GM12878 (cell line): Measurements from ENCODE around the gene PCDHB15. TPM values are rescaled to one million over a fixed set of nuclear protein-coding genes. Genes with fewer than 3 reads are reported as not detected.

ENCODE experiments used
- ATAC-seq: fragments of 200-7000 bp; cut with Tn5 transposase; 3 replicates; pipeline ENCODE4 v1.9.1; 2020; ENCODE audit warnings: mild to moderate bottlenecking, moderate library complexity
- BruUV-seq: library from RNA; stranded (reverse); fragments of 400-500 nt; replicated peaks from 2 replicates; lab custom pipeline; 2021; lab: Mats Ljungman, UMichigan
- CTCF ChIA-PET: fragments of 300-600 bp; sonication (Branson Sonifier 250); formaldehyde crosslinking; extraction: SDS; loops from one replicate; lab custom pipeline; 2021; ENCODE audit warnings: inconsistent platforms; lab: Yijun Ruan, JAX
- POLR2A ChIA-PET: fragments of 350-600 bp; formaldehyde crosslinking; extraction: SDS; loops from one replicate; lab custom pipeline; 2021; ENCODE audit warnings: inconsistent platforms; lab: Charles Lee
- RAD21 ChIA-PET: fragments of 300-600 bp; sonication (Branson Sonifier 250); formaldehyde crosslinking; loops from one replicate; lab custom pipeline; 2023; ENCODE audit warnings: antibody characterized with exemption; ENCODE audit not compliant: unreplicated experiment; lab: Charles Lee
- SMC1A ChIA-PET: fragments of 300-600 bp; sonication (Branson Sonifier 250); formaldehyde crosslinking; loops from one replicate; lab custom pipeline; 2023; ENCODE audit not compliant: unreplicated experiment, uncharacterized antibody; lab: Charles Lee
- DNase-seq: peaks from one replicate; pipeline ENCODE4 v3.0.0-alpha.2; 2011; ENCODE audit warnings: low read depth, low spot score
- FAIRE-seq: peaks from 3 replicates; lab custom pipeline; 2011; peaks lifted over from hg19 to GRCh38; lab: Jason Lieb, UNC
- H2AFZ ChIP-seq: 2 replicates; pipeline ENCODE4 v1.6.0; 2011; ENCODE audit warnings: low read depth, low read length, control low read depth; ENCODE audit not compliant: control insufficient read depth
- H3K27ac ChIP-seq: 2 replicates; pipeline ENCODE4 v1.5.1; 2011; ENCODE audit warnings: control low read depth; ENCODE audit not compliant: control insufficient read depth, insufficient read depth
- H3K27me3 ChIP-seq, 2 experiments: replicated peaks in 1 of 2; 2 replicates each; pipeline versions ENCODE4 v1.6.0 to v1.6.1; 2011; ENCODE audit warnings: low read length in 1 of 2; ENCODE audit not compliant: control insufficient read depth in 2 of 2, insufficient read depth in 2 of 2
- H3K36me3 ChIP-seq, 2 experiments: 2 replicates each; pipeline ENCODE4 v1.5.1; 2011; ENCODE audit warnings: low read length in 1 of 2; ENCODE audit not compliant: control insufficient read depth in 2 of 2, insufficient read depth in 2 of 2
- H3K4me1 ChIP-seq: 2 replicates; pipeline ENCODE4 v1.6.1; 2011; ENCODE audit warnings: mild to moderate bottlenecking, low read length, moderate library complexity, mixed read lengths; ENCODE audit not compliant: control insufficient read depth, insufficient read depth
- H3K4me2 ChIP-seq: 2 replicates; pipeline ENCODE4 v1.6.0; 2011; ENCODE audit warnings: control low read depth; ENCODE audit not compliant: control insufficient read depth, insufficient read depth
- H3K4me3 ChIP-seq: fragments of 200-600 bp; sonication (generic); 2 replicates; pipeline ENCODE4 v1.5.1; 2016
- H3K79me2 ChIP-seq: 2 replicates; pipeline ENCODE4 v1.6.0; 2011; ENCODE audit warnings: low read length; ENCODE audit not compliant: control insufficient read depth, insufficient read depth
- H3K9ac ChIP-seq: 2 replicates; pipeline ENCODE4 v1.8.0; 2011; ENCODE audit warnings: low read length, control low read depth, mixed read lengths; ENCODE audit not compliant: control insufficient read depth, insufficient read depth
- H3K9me3 ChIP-seq: replicated peaks from 3 replicates; pipeline ENCODE4 v1.5.1; 2011; ENCODE audit warnings: mild to moderate bottlenecking, low read length; ENCODE audit not compliant: control insufficient read depth, insufficient read depth
- H4K20me1 ChIP-seq: 2 replicates; pipeline ENCODE4 v1.6.0; 2011; ENCODE audit not compliant: control insufficient read depth, insufficient read depth
- CREB1 ChIP-seq: IDR thresholded peaks from 2 replicates; pipeline ENCODE4 v1.6.1; 2012; ENCODE audit warnings: low read depth, mild to moderate bottlenecking, inconsistent platforms
- EGR1 ChIP-seq, 2 experiments: IDR thresholded peaks; 1 replicate in 1 of 2; 2 replicates in 1 of 2; pipeline ENCODE4 v1.6.1; 2011 to 2012; ENCODE audit warnings: low read depth in 2 of 2, low read length in 2 of 2, borderline replicate concordance in 1 of 2, mild to moderate bottlenecking in 1 of 2, moderate library complexity in 1 of 2
- HDAC2 ChIP-seq: fragments of 200-600 bp; sonication (generic); IDR thresholded peaks from 2 replicates; pipeline ENCODE4 v1.6.1; 2017
- KLF5 ChIP-seq: fragments of 450-650 bp; IDR thresholded peaks from 2 replicates; pipeline ENCODE4 v1.6.1; 2014; ENCODE audit warnings: mild to moderate bottlenecking; ENCODE audit not compliant: partially characterized antibody
- LARP7 ChIP-seq: fragments of 450-650 bp; IDR thresholded peaks from 2 replicates; pipeline ENCODE4 v1.6.1; 2017; ENCODE audit warnings: mild to moderate bottlenecking
- NFIC ChIP-seq: IDR thresholded peaks from 2 replicates; pipeline ENCODE4 v1.6.1; 2012; ENCODE audit warnings: low read depth, mild to moderate bottlenecking, inconsistent platforms, low read length, moderate library complexity
- POLR2AphosphoS2 ChIP-seq: IDR thresholded peaks from 2 replicates; pipeline ENCODE4 v1.6.1; 2011; ENCODE audit warnings: low read depth, mild to moderate bottlenecking, low read length, improper control_type of control experiment, moderate library complexity
- RAD21 ChIP-seq: IDR thresholded peaks from 2 replicates; pipeline ENCODE4 v1.6.1; 2011; ENCODE audit warnings: mild to moderate bottlenecking, low read depth, low read length, moderate library complexity; ENCODE audit not compliant: insufficient read depth
- RCOR1 ChIP-seq: conservative IDR thresholded peaks from 2 replicates; pipeline ENCODE4 v1.6.1; 2012; ENCODE audit warnings: low read depth, low read length, improper control_type of control experiment
- SUZ12 ChIP-seq: fragments of 200-600 bp; sonication (generic); IDR thresholded peaks from one replicate; pipeline ENCODE4 v1.6.1; 2018; ENCODE audit warnings: antibody characterized with exemption, mild to moderate bottlenecking; ENCODE audit not compliant: unreplicated experiment
- TAF1 ChIP-seq: IDR thresholded peaks from 2 replicates; pipeline ENCODE4 v1.6.1; 2011; ENCODE audit warnings: mild to moderate bottlenecking, low read depth, low read length, borderline replicate concordance
- ZNF274 ChIP-seq: IDR thresholded peaks from one replicate; pipeline ENCODE4 v1.8.0; 2011; ENCODE audit not compliant: insufficient read length, insufficient read depth
- ZSCAN29 ChIP-seq: fragments of 450-650 bp; IDR thresholded peaks from 2 replicates; pipeline ENCODE4 v1.6.1; 2017; ENCODE audit warnings: mild to moderate bottlenecking, moderate library complexity
- in situ Hi-C: fragments of 300-500 bp; cut with MboI; formaldehyde crosslinking; loops from 9 replicates; pipeline ENCODE4 v1.14.3; 2018; ENCODE audit warnings: mixed read lengths
- intact Hi-C: fragments of 100-400 bp; cut with micrococcal nuclease; formaldehyde crosslinking; loops from one replicate; pipeline ENCODE4 v1.14.2; 2022; ENCODE audit not compliant: unreplicated experiment
- polyA plus RNA-seq, 11 experiments: library from polyadenylated mRNA; depleted of rRNA in 4 of 11; unstranded in 6 of 11; stranded (reverse) in 5 of 11; fragments of >200 nt; fragmentation: Nextera tagmentation in 4 of 11; fragmentation: Illumina TruSeq in 1 of 11; extraction: Ambion mirVana in 4 of 11; extraction: Trizol in 1 of 11; gene quantifications; 1 replicate in 1 of 11; 2 replicates in 10 of 11; pipeline versions ENCODE4 v1.2.1 to v1.2.3, GENCODE V29; 2011 to 2016; ENCODE audit warnings: inconsistent platforms in 2 of 11, missing spikeins in 2 of 11, low read depth in 1 of 11
- total RNA-seq, 4 experiments: library from RNA; depleted of rRNA in 3 of 4; stranded (reverse); fragments of >200 nt in 3 of 4; fragmentation: Illumina TruSeq in 1 of 4; extraction: Trizol in 1 of 4; gene quantifications; 2 replicates each; pipeline versions ENCODE4 v1.2.1 to v1.2.3, GENCODE V29; 2013 to 2021
- TF ChIP-seq, protein P1 (sequence below): IDR thresholded peaks from 2 replicates; pipeline ENCODE4 v1.6.1; 2011; ENCODE audit warnings: low read depth, mild to moderate bottlenecking, low read length, moderate library complexity, borderline replicate concordance; ENCODE audit errors: extremely low read depth
- TF ChIP-seq, protein P2 (sequence below), 3 experiments: IDR thresholded peaks in 2 of 3; conservative IDR thresholded peaks in 1 of 3; 2 replicates each; pipeline ENCODE4 v1.5.1; 2011; ENCODE audit warnings: low read depth in 3 of 3, low read length in 3 of 3, mild to moderate bottlenecking in 3 of 3, control low read depth in 2 of 3, moderate library complexity in 2 of 3, inconsistent platforms in 1 of 3, mixed read lengths in 1 of 3; ENCODE audit not compliant: control insufficient read depth in 2 of 3, insufficient read depth in 1 of 3; ENCODE audit errors: extremely low read depth in 1 of 3

Gene PCDHB15
- total and polyA plus RNA-seq, 10 of the 15 experiments (the other 5 are each of a cell fraction or from before 2014, with no cell fraction given), result 0.01 to 0.10 TPM; not detected in 8

DNA sequence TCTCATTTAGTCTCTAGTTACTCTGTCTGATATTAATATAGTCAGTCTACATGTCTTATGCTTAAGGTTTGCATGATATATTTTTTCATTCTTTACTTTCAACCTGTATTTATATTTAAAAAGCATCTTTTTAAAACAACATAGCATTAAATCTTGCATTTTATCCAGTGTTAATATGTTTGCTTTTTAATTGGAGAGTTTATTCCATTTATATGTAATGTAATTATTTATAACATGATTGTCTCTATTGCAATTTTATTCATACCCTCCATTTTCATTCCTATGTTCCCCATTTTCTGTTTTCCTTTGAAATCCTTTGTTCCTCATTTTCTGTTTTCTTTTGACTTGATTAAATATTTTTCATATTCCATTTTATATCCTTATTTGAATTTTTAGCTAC is 13.3 kb downstream of the PCDHB15 start:
- no peak for FAIRE-seq
- SMC1A ChIA-PET, result no interaction called here
- BruUV-seq, result no TSS peak
- ATAC-seq, result no peak
- no peak for TF ChIP-seq CREB1
- no peak for TF ChIP-seq HDAC2
- no peak for TF ChIP-seq SUZ12
- no peak for TF ChIP-seq POLR2AphosphoS2
- TF ChIP-seq RAD21, result no peak
- no peak for TF ChIP-seq KLF5
- TF ChIP-seq EGR1 (IDR thresholded peaks at IDR 0.05; ENCODE audit: borderline replicate concordance in 1 of 2, low read depth in 2 of 2, low read length in 2 of 2), result no peak
- POLR2A ChIA-PET, result no interaction called here
- H3K4me2 ChIP-seq, result no peak overlapping the region
- H3K9me3 ChIP-seq, result peaks cover 4% of the 10 kb centered on the region
- no peak for DNase-seq
- H2AFZ ChIP-seq, result no peak overlapping the region
- RAD21 ChIA-PET, result no interaction called here
- no peak overlapping the region for H3K9ac ChIP-seq
- no peaks in the 10 kb centered on the region for H3K36me3 ChIP-seq
- no peak overlapping the region for H3K27ac ChIP-seq
- CTCF ChIA-PET, result no interaction called here
- H3K4me3 ChIP-seq, result no peak overlapping the region
- no peaks in the 10 kb centered on the region for H3K79me2 ChIP-seq
- no peaks in the 10 kb centered on the region for H3K27me3 ChIP-seq
- H4K20me1 ChIP-seq, result no peaks in the 10 kb centered on the region
- in situ Hi-C loops (no loop called here), intact Hi-C loops (no loop called here)
- no peaks in the 10 kb centered on the region for H3K4me1 ChIP-seq

DNA sequence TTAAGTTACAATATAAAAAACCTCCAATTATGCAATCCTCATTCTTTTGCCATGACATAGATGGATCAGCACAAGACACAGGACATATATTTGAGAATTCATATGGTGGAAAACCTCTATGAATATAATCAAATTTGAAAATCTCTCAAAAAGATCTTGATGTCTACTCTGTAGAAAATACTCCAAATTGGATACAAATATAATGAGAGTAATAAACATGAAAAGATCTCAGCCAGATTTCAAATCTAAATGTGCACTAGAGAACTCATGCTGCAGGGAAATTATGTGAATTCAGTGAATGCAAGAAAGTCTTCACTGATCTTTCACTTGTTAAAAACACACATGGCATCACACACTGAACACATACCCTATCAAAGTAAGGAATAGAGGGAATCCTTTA is 13.8 kb downstream of the PCDHB15 start:
- ATAC-seq, result no peak
- intact Hi-C loops, result no loop called here
- H3K79me2 ChIP-seq, result no peaks in the 10 kb centered on the region
- SMC1A ChIA-PET, result no interaction called here
- TF ChIP-seq ZSCAN29, result no peak
- no peak for TF ChIP-seq TAF1
- no peak for TF ChIP-seq NFIC
- TF ChIP-seq ZNF274, result peak; percentile 53
- TF ChIP-seq, protein P1, sequence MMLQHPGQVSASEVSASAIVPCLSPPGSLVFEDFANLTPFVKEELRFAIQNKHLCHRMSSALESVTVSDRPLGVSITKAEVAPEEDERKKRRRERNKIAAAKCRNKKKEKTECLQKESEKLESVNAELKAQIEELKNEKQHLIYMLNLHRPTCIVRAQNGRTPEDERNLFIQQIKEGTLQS, result no peak
- TF ChIP-seq, protein P2, sequence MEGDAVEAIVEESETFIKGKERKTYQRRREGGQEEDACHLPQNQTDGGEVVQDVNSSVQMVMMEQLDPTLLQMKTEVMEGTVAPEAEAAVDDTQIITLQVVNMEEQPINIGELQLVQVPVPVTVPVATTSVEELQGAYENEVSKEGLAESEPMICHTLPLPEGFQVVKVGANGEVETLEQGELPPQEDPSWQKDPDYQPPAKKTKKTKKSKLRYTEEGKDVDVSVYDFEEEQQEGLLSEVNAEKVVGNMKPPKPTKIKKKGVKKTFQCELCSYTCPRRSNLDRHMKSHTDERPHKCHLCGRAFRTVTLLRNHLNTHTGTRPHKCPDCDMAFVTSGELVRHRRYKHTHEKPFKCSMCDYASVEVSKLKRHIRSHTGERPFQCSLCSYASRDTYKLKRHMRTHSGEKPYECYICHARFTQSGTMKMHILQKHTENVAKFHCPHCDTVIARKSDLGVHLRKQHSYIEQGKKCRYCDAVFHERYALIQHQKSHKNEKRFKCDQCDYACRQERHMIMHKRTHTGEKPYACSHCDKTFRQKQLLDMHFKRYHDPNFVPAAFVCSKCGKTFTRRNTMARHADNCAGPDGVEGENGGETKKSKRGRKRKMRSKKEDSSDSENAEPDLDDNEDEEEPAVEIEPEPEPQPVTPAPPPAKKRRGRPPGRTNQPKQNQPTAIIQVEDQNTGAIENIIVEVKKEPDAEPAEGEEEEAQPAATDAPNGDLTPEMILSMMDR (IDR thresholded peaks at IDR 0.05 in 2 of 3, conservative IDR thresholded peaks at IDR 0.05 in 1 of 3; ENCODE audit: control insufficient read depth in 2 of 3, extremely low read depth in 1 of 3, insufficient read depth in 1 of 3, low read depth in 3 of 3, low read length in 3 of 3), result no peak
- TF ChIP-seq LARP7, result no peak
- no peak for TF ChIP-seq RCOR1
- TF ChIP-seq, all 136 proteins: peak for 1
- DNase-seq (no peak), FAIRE-seq (no peak)
- H3K9ac ChIP-seq, result no peak overlapping the region
- H3K27ac ChIP-seq, result no peak overlapping the region
- no peaks in the 10 kb centered on the region for H3K4me1 ChIP-seq
- ChIA-PET CTCF (no interaction called here), POLR2A (no interaction called here), RAD21 (no interaction called here)
- no peak overlapping the region for H3K4me2 ChIP-seq
- in situ Hi-C loops, result no loop called here
- no peak overlapping the region for H3K4me3 ChIP-seq
- H2AFZ ChIP-seq, result no peak overlapping the region
- H3K27me3 ChIP-seq, result no peaks in the 10 kb centered on the region
- H3K9me3 ChIP-seq, result peaks cover 4% of the 10 kb centered on the region
- H3K36me3 ChIP-seq, result no peaks in the 10 kb centered on the region
- no TSS peak for BruUV-seq
- H4K20me1 ChIP-seq, result no peaks in the 10 kb centered on the region
